IMR-90 (cell line): Measurements from ENCODE around the gene EPS15. TPM values are rescaled to one million over a fixed set of nuclear protein-coding genes. Genes with fewer than 3 reads are reported as not detected.

Experiments
- ATAC-seq: fragments of 200-7000 bp; cut with Tn5 transposase; 2 replicates; pipeline ENCODE4 v1.9.1; 2020; ENCODE audit warnings: low read depth, mild to moderate bottlenecking, moderate library complexity
- Bru-seq: library from RNA; stranded (reverse); fragments of 400-500 nt; gene quantifications from one replicate; lab custom pipeline; 2021; lab: Mats Ljungman, UMichigan
- BruChase-seq, 2 experiments: library from RNA; stranded (reverse); fragments of 400-500 nt; gene quantifications; one replicate each; lab custom pipeline; 2021; lab: Mats Ljungman, UMichigan
- BruUV-seq: library from RNA; stranded (reverse); fragments of 400-500 nt; replicated peaks from 2 replicates; lab custom pipeline; 2021; lab: Mats Ljungman, UMichigan
- CTCF ChIA-PET: fragments of 300-600 bp; formaldehyde crosslinking; extraction: SDS; loops from one replicate; lab custom pipeline; 2021; ENCODE audit warnings: antibody characterized with exemption; lab: Yijun Ruan, JAX
- POLR2A ChIA-PET: fragments of 300-600 bp; sonication (Branson Sonifier 250); formaldehyde crosslinking; loops from one replicate; lab custom pipeline; 2022; ENCODE audit warnings: antibody characterized with exemption; ENCODE audit not compliant: unreplicated experiment; lab: Charles Lee
- DNase-seq: peaks from one replicate; pipeline ENCODE4 v3.0.0; 2013
- H2AFZ ChIP-seq: replicated peaks from 2 replicates; pipeline ENCODE3; 2013; ENCODE audit warnings: low read length, mild to moderate bottlenecking; ENCODE audit not compliant: poor library complexity
- H2AK5ac ChIP-seq: 2 replicates; pipeline ENCODE4 v1.6.1; 2013; ENCODE audit warnings: low read depth, low read length, inconsistent platforms
- H2AK9ac ChIP-seq: replicated peaks from 2 replicates; pipeline ENCODE3; 2013; ENCODE audit warnings: mild to moderate bottlenecking, low read depth, low read length, moderate library complexity; ENCODE audit not compliant: poor library complexity
- H2BK120ac ChIP-seq: 2 replicates; pipeline ENCODE4 v1.6.1; 2013; ENCODE audit warnings: low read depth, low read length, inconsistent platforms
- H2BK15ac ChIP-seq: 3 replicates; pipeline ENCODE4 v1.6.1; 2013; ENCODE audit warnings: low read depth, low read length, inconsistent platforms
- H2BK20ac ChIP-seq: 2 replicates; pipeline ENCODE4 v1.6.1; 2013; ENCODE audit warnings: low read depth, mild to moderate bottlenecking, inconsistent platforms, low read length, moderate library complexity
- H2BK5ac ChIP-seq: 2 replicates; pipeline ENCODE4 v1.6.1; 2013; ENCODE audit warnings: mild to moderate bottlenecking, low read depth, low read length, inconsistent platforms; ENCODE audit not compliant: poor library complexity, severe bottlenecking
- H3K14ac ChIP-seq: replicated peaks from 2 replicates; pipeline ENCODE4 v1.6.1; 2013; ENCODE audit warnings: low read depth, low read length, inconsistent platforms
- H3K18ac ChIP-seq: 2 replicates; pipeline ENCODE4 v1.6.1; 2013; ENCODE audit warnings: low read depth, low read length, control low read depth
- H3K23ac ChIP-seq: 2 replicates; pipeline ENCODE4 v1.6.1; 2013; ENCODE audit warnings: low read depth, low read length, inconsistent platforms
- H3K27ac ChIP-seq: 2 replicates; pipeline ENCODE4 v1.5.1; 2013; ENCODE audit warnings: mild to moderate bottlenecking, control low read depth, low read length; ENCODE audit not compliant: insufficient read depth
- H3K27me3 ChIP-seq: 2 replicates; pipeline ENCODE4 v1.6.1; 2013; ENCODE audit warnings: low read length; ENCODE audit not compliant: control insufficient read depth, insufficient read depth
- H3K36me3 ChIP-seq: 2 replicates; pipeline ENCODE4 v1.6.1; 2013; ENCODE audit warnings: low read length, mixed read lengths; ENCODE audit not compliant: control insufficient read depth, insufficient read depth
- H3K4ac ChIP-seq: 2 replicates; pipeline ENCODE4 v1.6.1; 2013; ENCODE audit warnings: low read depth, low read length, inconsistent platforms
- H3K4me1 ChIP-seq: 2 replicates; pipeline ENCODE4 v1.6.1; 2013; ENCODE audit warnings: low read length, mixed read lengths; ENCODE audit not compliant: control insufficient read depth, insufficient read depth
- H3K4me2 ChIP-seq: 2 replicates; pipeline ENCODE4 v1.6.1; 2013; ENCODE audit warnings: low read depth, mild to moderate bottlenecking, control low read depth, low read length, moderate library complexity
- H3K4me3 ChIP-seq: 2 replicates; pipeline ENCODE4 v1.5.1; 2013; ENCODE audit warnings: low read depth, mild to moderate bottlenecking, control low read depth, low read length, moderate library complexity; ENCODE audit not compliant: insufficient read depth
- H3K56ac ChIP-seq: 2 replicates; pipeline ENCODE4 v1.6.1; 2013; ENCODE audit warnings: low read length, inconsistent platforms; ENCODE audit not compliant: insufficient read depth; ENCODE audit errors: extremely low read depth
- H3K79me1 ChIP-seq, 2 experiments: 2 replicates each; pipeline ENCODE4 v1.6.1; 2013; ENCODE audit warnings: low read length in 2 of 2, inconsistent platforms in 1 of 2, low read depth in 1 of 2
- H3K9ac ChIP-seq: 2 replicates; pipeline ENCODE4 v1.6.1; 2013; ENCODE audit warnings: low read depth, low read length, control low read depth
- H3K9me1 ChIP-seq: 2 replicates; pipeline ENCODE4 v1.6.1; 2013; ENCODE audit warnings: low read length, inconsistent platforms; ENCODE audit not compliant: insufficient read depth
- H3K9me3 ChIP-seq: 2 replicates; pipeline ENCODE4 v1.6.1; 2013; ENCODE audit warnings: low read length; ENCODE audit not compliant: control insufficient read depth, insufficient read depth
- H4K20me1 ChIP-seq: 2 replicates; pipeline ENCODE4 v1.6.1; 2013; ENCODE audit warnings: low read length, inconsistent platforms; ENCODE audit not compliant: insufficient read depth
- H4K5ac ChIP-seq: 2 replicates; pipeline ENCODE4 v1.6.1; 2013; ENCODE audit warnings: mild to moderate bottlenecking, low read depth, low read length, control low read depth
- H4K8ac ChIP-seq, 2 experiments: 2 replicates each; pipeline ENCODE4 v1.6.1; 2013; ENCODE audit warnings: low read depth in 2 of 2, low read length in 2 of 2, control low read depth in 1 of 2, inconsistent platforms in 1 of 2
- H4K91ac ChIP-seq: 2 replicates; pipeline ENCODE4 v1.6.1; 2013; ENCODE audit warnings: low read depth, low read length, inconsistent platforms; ENCODE audit not compliant: insufficient read depth
- BHLHE40 ChIP-seq: fragments of 150-350 bp; IDR thresholded peaks from 2 replicates; pipeline ENCODE4 v1.6.1; 2016; ENCODE audit warnings: mild to moderate bottlenecking, low read depth, low read length
- CEBPB ChIP-seq: IDR thresholded peaks from 2 replicates; pipeline ENCODE4 v1.6.1; 2012; ENCODE audit warnings: low read depth, low read length, improper control_type of control experiment
- CTCF ChIP-seq: conservative IDR thresholded peaks from 2 replicates; pipeline ENCODE4 v1.5.1; 2012; ENCODE audit warnings: mild to moderate bottlenecking, low read depth, low read length, improper control_type of control experiment
- ELK1 ChIP-seq: fragments of 150-350 bp; IDR thresholded peaks from 2 replicates; pipeline ENCODE4 v1.6.1; 2016; ENCODE audit warnings: low read depth, mild to moderate bottlenecking, low read length, moderate library complexity, borderline replicate concordance
- FOS ChIP-seq: fragments of 150-350 bp; IDR thresholded peaks from 2 replicates; pipeline ENCODE4 v1.6.1; 2016; ENCODE audit warnings: low read depth, low read length
- MAFK ChIP-seq: IDR thresholded peaks from 2 replicates; pipeline ENCODE4 v1.6.1; 2012; ENCODE audit warnings: low read depth, low read length, improper control_type of control experiment
- MAZ ChIP-seq: IDR thresholded peaks from 2 replicates; pipeline ENCODE4 v1.6.1; 2012; ENCODE audit warnings: low read depth, mild to moderate bottlenecking, low read length, improper control_type of control experiment, moderate library complexity, borderline replicate concordance
- RCOR1 ChIP-seq: IDR thresholded peaks from 2 replicates; pipeline ENCODE4 v1.6.1; 2012; ENCODE audit warnings: mild to moderate bottlenecking, low read length, improper control_type of control experiment; ENCODE audit not compliant: insufficient replicate concordance
- RFX5 ChIP-seq: IDR thresholded peaks from 2 replicates; pipeline ENCODE4 v1.8.0; 2012; ENCODE audit warnings: low read depth, mild to moderate bottlenecking, low read length, moderate library complexity
- USF2 ChIP-seq: fragments of 150-350 bp; IDR thresholded peaks from 2 replicates; pipeline ENCODE4 v1.6.1; 2017; ENCODE audit warnings: mild to moderate bottlenecking, antibody characterized with exemption, low read length, low read depth
- WGBS, 2 experiments: methylation state at CpG; one replicate each; pipeline versions ENCODE4 v1.1.5 to v1.1.7; 2013; ENCODE audit warnings: missing lambda C conversion rate in 2 of 2; ENCODE audit not compliant: insufficient read length in 1 of 2; ENCODE audit errors: extremely low coverage in 2 of 2; 5-methylcytosine and 5-hydroxymethylcytosine counted together
- dilution Hi-C: fragments of 300-500 bp; cut with HindIII; formaldehyde crosslinking; loops from one replicate; pipeline ENCODE4 v1.14.3; 2018; ENCODE audit warnings: low sequenced_read_pairs; ENCODE audit not compliant: unreplicated experiment
- in situ Hi-C: fragments of 300-500 bp; cut with MboI; formaldehyde crosslinking; loops from 3 replicates; pipeline ENCODE4 v1.14.3; 2019; ENCODE audit warnings: low sequenced_read_pairs, inconsistent platforms, mixed read lengths
- intact Hi-C: fragments of 100-400 bp; cut with micrococcal nuclease; formaldehyde crosslinking; loops from 2 replicates; pipeline ENCODE4 v1.10.0; 2022
- long read RNA-seq: library from polyadenylated mRNA; unstranded; transcript quantifications from one replicate; pipeline ENCODE4 v2.0.0, GENCODE V29; 2021; ENCODE audit not compliant: unreplicated experiment
- polyA plus RNA-seq, 3 experiments: library from polyadenylated mRNA; depleted of rRNA; stranded (reverse); fragments of >200 nt; gene quantifications; 2 replicates each; pipeline ENCODE4 v1.2.3, GENCODE V29; 2012; ENCODE audit warnings: low replicate concordance in 1 of 3
- total RNA-seq: library from RNA; depleted of rRNA; stranded (reverse); fragments of >200 nt; gene quantifications from 2 replicates; pipeline ENCODE4 v1.2.3, GENCODE V29; 2012; rRNA removed

The EPS15 gene
- 38.0 and 47.5 TPM in 2 replicates for total RNA-seq
- 13.4 and 17.6 TPM in 2 replicates for polyA plus RNA-seq (2012; rRNA removed)
- 3.2 and 4.7 TPM in 2 replicates for polyA plus RNA-seq (2012; cell fraction: cytosol; rRNA removed)
- polyA plus RNA-seq (2012; cell fraction: nucleus; rRNA removed; ENCODE audit: low replicate concordance) = 1.3 and 17.3 TPM in 2 replicates
- Bru-seq, nascent RNA = percentile 80 among the genes with signal in this experiment
- BruChase-seq, experiment 1, labeled RNA remaining after a 6-hour chase = percentile 74 among the genes with signal in this experiment
- percentile 75 among the genes with signal in this experiment for BruChase-seq, experiment 2, labeled RNA remaining after a 2-hour chase
- long read RNA-seq, full-length matches to known transcripts = 8 of 25 reads
- long read RNA-seq, partial matches to known transcripts = 14 of 25 reads
- long read RNA-seq, other reads (novel, unspliced or antisense) = 3 of 25 reads

- 0% methylated on average over 9 of the region's 56 CpGs; no CpG with 5 or more reads in 1 of the 2 experiments for WGBS, 2 experiments
- H2BK120ac ChIP-seq = peak within 1 kb of the TSS; percentile 9; the same call in 1 of the 2 replicates
- no peaks in the 10 kb centered on the region for H3K9me3 ChIP-seq
- DNase-seq (peak; percentile 67), ATAC-seq (peak; percentile 89)
- peak within 1 kb of the TSS; percentile 68 for H2BK5ac ChIP-seq
- no peak within 1 kb of the TSS for H2BK20ac ChIP-seq
- H3K9me1 ChIP-seq = 0 out of 2 replicates have a peak, but pooled peaks cover 8% of the 10 kb centered on the region
- H3K56ac ChIP-seq = peak within 1 kb of the TSS; percentile 39; the same call in 1 of the 2 replicates
- H4K91ac ChIP-seq = 0 out of 2 replicates have a peak within 1 kb of the TSS, but pooled peaks have one; percentile 32
- H3K4me3 ChIP-seq = peak within 1 kb of the TSS; percentile 98
- H2AFZ ChIP-seq = peak within 1 kb of the TSS; percentile 96
- H3K27me3 ChIP-seq = no peaks in the 10 kb centered on the region
- intact Hi-C loops = loop anchor here (5.0 kb wide), 1 partner anchor 97 kb away; no protein-coding TSS in a partner anchor
- H3K4me2 ChIP-seq = peak within 1 kb of the TSS; percentile 81
- H3K4ac ChIP-seq = peak within 1 kb of the TSS; percentile 66
- CTCF ChIA-PET = interaction anchor here (0.9 kb wide), 1 partner anchor 16 kb away, joined by 4 read pairs; no protein-coding TSS in a partner anchor
- POLR2A ChIA-PET = no interaction called here
- peaks cover 8 to 31% of the 10 kb centered on the region in 2 experiments; a peak in 3 of 4 replicates for H3K79me1 ChIP-seq
- peak within 1 kb of the TSS; percentile 8 to 74 for H4K8ac ChIP-seq
- peak within 1 kb of the TSS; percentile 39 for H3K18ac ChIP-seq
- H3K14ac ChIP-seq = peak within 1 kb of the TSS; percentile 79
- peak within 1 kb of the TSS; percentile 90 for H2AK9ac ChIP-seq
- no peak within 1 kb of the TSS for H4K5ac ChIP-seq
- dilution Hi-C loops = no loop called here
- peak within 1 kb of the TSS; percentile 95 for H3K9ac ChIP-seq
- no peak within 1 kb of the TSS for H2BK15ac ChIP-seq
- H3K36me3 ChIP-seq = no peaks in the 10 kb centered on the region
- no TSS peak for BruUV-seq
- H3K4me1 ChIP-seq = peaks cover 9% of the 10 kb centered on the region
- in situ Hi-C loops = no loop called here
- peak within 1 kb of the TSS; percentile 88 for H3K27ac ChIP-seq
- peak within 1 kb of the TSS; percentile 20 for H2AK5ac ChIP-seq
- peaks cover 7% of the 10 kb centered on the region; the same call in 1 of the 2 replicates for H4K20me1 ChIP-seq
- peak within 1 kb of the TSS; percentile 68 for H3K23ac ChIP-seq
- no peak for TF ChIP-seq MAFK
- no peak for TF ChIP-seq CEBPB
- peak; percentile 91 for TF ChIP-seq MAZ
- TF ChIP-seq RFX5 = 0 out of 2 replicates have a peak, but pooled peaks have one; percentile 25
- TF ChIP-seq FOS = no peak
- TF ChIP-seq CTCF = no peak
- TF ChIP-seq USF2 = no peak
- TF ChIP-seq BHLHE40 = no peak
- peak; percentile 1 for TF ChIP-seq RCOR1
- TF ChIP-seq ELK1 = no peak
Observed at GRCh38 chr1:51519048-51519864, at the start of gene EPS15. Gene EPS15 (minus strand): TSS chr1:51519266. CDS start chr1:51519231, 35 bp downstream.
